K562 (cell line): ENCODE measurements around the gene AKAP6. TPM values are rescaled to one million over a fixed set of nuclear protein-coding genes. Genes with fewer than 3 reads are reported as not detected.

Source experiments
- ATAC-seq: fragments of 200-7000 bp; cut with Tn5 transposase; 3 replicates; pipeline ENCODE4 v1.9.1; 2020; ENCODE audit warnings: moderate library complexity
- BruUV-seq: library from RNA; stranded (reverse); fragments of 400-500 nt; replicated peaks from 2 replicates; lab custom pipeline; 2021; lab: Mats Ljungman, UMichigan
- CTCF ChIA-PET: fragments of 300-600 bp; formaldehyde crosslinking; extraction: SDS; loops from one replicate; lab custom pipeline; 2021; ENCODE audit warnings: low intra/inter-chr PET ratio; lab: Yijun Ruan, JAX
- POLR2A ChIA-PET: fragments of 300-600, 350-650 bp; sonication (Branson Sonifier 250); formaldehyde crosslinking; extraction: SDS; loops from one replicate; lab custom pipeline; 2021; ENCODE audit warnings: antibody characterized with exemption, inconsistent platforms; lab: Yijun Ruan, JAX
- DNase-seq, 4 experiments: peaks; one replicate each; pipeline versions ENCODE4 v3.0.0 to v3.0.0-alpha.2; 2011 to 2018; ENCODE audit warnings: low spot score in 3 of 4, mixed read lengths in 3 of 4; ENCODE audit errors: extremely low read depth in 1 of 4
- FAIRE-seq: peaks from 2 replicates; lab custom pipeline; 2011; peaks lifted over from hg19 to GRCh38; lab: Jason Lieb, UNC
- H2AFZ ChIP-seq: 2 replicates; pipeline ENCODE4 v1.6.0; 2011; ENCODE audit warnings: low read depth, low read length, control low read depth, inconsistent platforms
- H3K27ac ChIP-seq: fragments of 200-600 bp; 3 replicates; pipeline ENCODE4 v1.8.0; 2011; ENCODE audit warnings: low read depth, mild to moderate bottlenecking, control low read depth, inconsistent platforms, low read length, moderate library complexity, mixed read lengths; ENCODE audit errors: extremely low read depth
- H3K27me3 ChIP-seq, 2 experiments: fragments of 300-600 bp in 1 of 2; 2 replicates in 1 of 2; 3 replicates in 1 of 2; pipeline versions ENCODE4 v1.6.0 to v1.8.0; 2011; ENCODE audit warnings: inconsistent platforms in 2 of 2, low read length in 2 of 2, mild to moderate bottlenecking in 1 of 2, mixed read lengths in 1 of 2, moderate library complexity in 1 of 2; ENCODE audit not compliant: control insufficient read depth in 2 of 2, insufficient read depth in 2 of 2
- H3K36me3 ChIP-seq: fragments of 300-600 bp; 3 replicates; pipeline ENCODE4 v1.8.0; 2011; ENCODE audit warnings: mild to moderate bottlenecking, low read length, inconsistent platforms; ENCODE audit not compliant: control insufficient read depth, insufficient read depth
- H3K4me1 ChIP-seq, 2 experiments: fragments of 200-600 bp in 1 of 2; replicated peaks in 1 of 2; 2 replicates in 1 of 2; 3 replicates in 1 of 2; pipeline versions ENCODE4 v1.5.1 to v1.8.0; 2011; ENCODE audit warnings: inconsistent platforms in 2 of 2, low read length in 2 of 2, mild to moderate bottlenecking in 1 of 2, mixed read lengths in 1 of 2, moderate library complexity in 1 of 2; ENCODE audit not compliant: control insufficient read depth in 2 of 2, insufficient read depth in 2 of 2
- H3K4me2 ChIP-seq: 2 replicates; pipeline ENCODE4 v1.6.1; 2011; ENCODE audit warnings: low read length, control low read depth, inconsistent platforms, mixed read lengths; ENCODE audit not compliant: insufficient read depth
- H3K4me3 ChIP-seq: fragments of 200-600 bp; sonication (generic), shearing (Covaris generic); 2 replicates; pipeline ENCODE4 v1.5.1; 2016; ENCODE audit warnings: control low read depth, inconsistent platforms
- H3K79me2 ChIP-seq: fragments of 200-600 bp; 3 replicates; pipeline ENCODE4 v1.8.0; 2011; ENCODE audit warnings: low read length, inconsistent platforms; ENCODE audit not compliant: control insufficient read depth, insufficient read depth
- H3K9ac ChIP-seq, 2 experiments: 2 replicates each; pipeline versions ENCODE4 v1.6.0 to v1.6.1; 2011; ENCODE audit warnings: low read depth in 2 of 2, low read length in 2 of 2, control low read depth in 1 of 2, inconsistent platforms in 1 of 2, mild to moderate bottlenecking in 1 of 2, mixed read lengths in 1 of 2; ENCODE audit not compliant: insufficient read depth in 1 of 2
- H3K9me1 ChIP-seq: one replicate; pipeline ENCODE4 v1.6.0; 2011; ENCODE audit warnings: inconsistent platforms, mild to moderate bottlenecking, low read length, moderate library complexity; ENCODE audit not compliant: control insufficient read depth, insufficient read depth
- H3K9me3 ChIP-seq: replicated peaks from 2 replicates; pipeline ENCODE4 v1.5.1; 2011; ENCODE audit warnings: low read depth, low read length, inconsistent platforms; ENCODE audit not compliant: control insufficient read depth, insufficient read depth
- H4K20me1 ChIP-seq: replicated peaks from 2 replicates; pipeline ENCODE4 v1.6.1; 2011; ENCODE audit warnings: low read length, inconsistent platforms, mixed read lengths; ENCODE audit not compliant: control insufficient read depth, insufficient read depth
- CCNT2 ChIP-seq: IDR thresholded peaks from 2 replicates; pipeline ENCODE4 v1.6.1; 2011; ENCODE audit warnings: borderline replicate concordance, low read depth, mild to moderate bottlenecking, moderate library complexity, mixed read lengths, low read length; ENCODE audit not compliant: insufficient read length; ENCODE audit errors: extremely low read depth
- KAT2B ChIP-seq: IDR thresholded peaks from one replicate; pipeline ENCODE4 v1.6.1; 2012; ENCODE audit warnings: low read depth, mild to moderate bottlenecking, control low read depth, inconsistent platforms, low read length, moderate library complexity
- PURB ChIP-seq: sonication (generic); formaldehyde crosslinking; IDR thresholded peaks from 2 replicates; pipeline ENCODE4 v1.9.0; 2021; ENCODE audit warnings: low read depth, mild to moderate bottlenecking, missing genetic modification reagents
- SAP30 ChIP-seq: fragments of 200-600 bp; sonication (generic); IDR thresholded peaks from 2 replicates; pipeline ENCODE4 v1.6.1; 2012; ENCODE audit warnings: borderline replicate concordance, low read depth, mild to moderate bottlenecking, moderate library complexity, low read length, control low read depth, inconsistent platforms; ENCODE audit not compliant: insufficient read depth, poor library complexity, severe bottlenecking
- STAG1 ChIP-seq: sonication (generic); formaldehyde crosslinking; IDR thresholded peaks from 2 replicates; pipeline ENCODE4 v1.5.0; 2020; ENCODE audit warnings: missing genetic modification reagents, borderline replicate concordance
- TAF9B ChIP-seq: fragments of 450-650 bp; IDR thresholded peaks from 2 replicates; pipeline ENCODE4 v1.6.1; 2018; ENCODE audit warnings: mild to moderate bottlenecking; ENCODE audit not compliant: partially characterized antibody
- TEAD1 ChIP-seq, 2 experiments: fragments of 450-650 bp in 1 of 2; sonication (generic) in 1 of 2; formaldehyde crosslinking; IDR thresholded peaks; 2 replicates each; pipeline versions ENCODE4 v1.4.0 to v1.8.0; 2020 to 2022; ENCODE audit warnings: mild to moderate bottlenecking in 2 of 2, missing genetic modification reagents in 1 of 2
- TGIF2 ChIP-seq: sonication (generic); formaldehyde crosslinking; IDR thresholded peaks from 2 replicates; pipeline ENCODE4 v1.8.1; 2022; ENCODE audit warnings: mild to moderate bottlenecking, missing genetic modification reagents, moderate library complexity
- XRCC3 ChIP-seq: fragments of 450-650 bp; IDR thresholded peaks from 2 replicates; pipeline ENCODE4 v1.6.1; 2017; ENCODE audit warnings: mild to moderate bottlenecking, moderate library complexity
- ZNF134 ChIP-seq: fragments of 250-450 bp; sonication (Bioruptor Pico); conservative IDR thresholded peaks from 2 replicates; pipeline ENCODE4 v1.4.0; 2020
- ZNF217 ChIP-seq: sonication (generic); formaldehyde crosslinking; IDR thresholded peaks from 2 replicates; pipeline ENCODE4 v1.8.0; 2022; ENCODE audit warnings: mild to moderate bottlenecking, missing genetic modification reagents
- ZNF408 ChIP-seq: fragments of 250-450 bp; sonication (Bioruptor Pico); IDR thresholded peaks from 2 replicates; pipeline ENCODE4 v1.4.0; 2020; ENCODE audit warnings: low read depth, mild to moderate bottlenecking, moderate library complexity
- WGBS: fragments of 100-300 bp; shearing (Covaris generic); methylation state at CpG from one replicate; pipeline ENCODE4 v1.1.6; 2016; ENCODE audit warnings: low coverage, mixed read lengths; ENCODE audit not compliant: insufficient coverage; ENCODE audit errors: missing lambda C conversion rate; 5-methylcytosine and 5-hydroxymethylcytosine counted together
- in situ Hi-C: fragments of 300-500 bp; cut with MboI; formaldehyde crosslinking; loops from 4 replicates; pipeline ENCODE4 v1.15.0; 2018; ENCODE audit warnings: inconsistent platforms, mixed read lengths
- intact Hi-C: fragments of 100-400 bp; cut with micrococcal nuclease; formaldehyde crosslinking; loops from 2 replicates; pipeline ENCODE4 v1.14.2; 2022
- polyA plus RNA-seq, 8 experiments: library from polyadenylated mRNA; depleted of rRNA in 4 of 8; stranded (reverse) in 5 of 8; unstranded in 3 of 8; fragments of >200 nt; fragmentation: Nextera tagmentation in 2 of 8; fragmentation: Illumina TruSeq in 1 of 8; extraction: Ambion mirVana in 2 of 8; extraction: Trizol in 1 of 8; gene quantifications; 2 replicates each; pipeline versions ENCODE4 v1.2.1 to v1.2.3, GENCODE V29; 2011 to 2014; ENCODE audit warnings: inconsistent platforms in 1 of 8, missing spikeins in 1 of 8
- total RNA-seq, 7 experiments: library from RNA; depleted of rRNA in 6 of 7; stranded (reverse); fragments of >200 nt in 6 of 7; fragmentation: Illumina TruSeq in 2 of 7; extraction: Trizol in 2 of 7; gene quantifications; 2 replicates each; pipeline versions ENCODE4 v1.2.1 to v1.2.3, GENCODE V29; 2011 to 2021; ENCODE audit warnings: low replicate concordance in 1 of 7
- TF ChIP-seq, protein P1 (sequence below): sonication (generic); formaldehyde crosslinking; IDR thresholded peaks from 2 replicates; pipeline ENCODE4 v1.8.0; 2022; ENCODE audit warnings: mild to moderate bottlenecking, missing genetic modification reagents
- TF ChIP-seq, protein P2 (sequence below): fragments of 450-650 bp; IDR thresholded peaks from 2 replicates; pipeline ENCODE4 v1.6.1; 2017; ENCODE audit warnings: antibody characterized with exemption, mild to moderate bottlenecking
- TF ChIP-seq, protein P3 (sequence below): sonication (generic); formaldehyde crosslinking; IDR thresholded peaks from 2 replicates; pipeline ENCODE4 v1.8.1; 2023; ENCODE audit warnings: mild to moderate bottlenecking, missing genetic modification reagents

The AKAP6 gene
- total and polyA plus RNA-seq, 9 of the 15 experiments (the other 6 are each of a cell fraction or from before 2014, with no cell fraction given): 0.03 to 1.7 (median 0.48) TPM

DNA sequence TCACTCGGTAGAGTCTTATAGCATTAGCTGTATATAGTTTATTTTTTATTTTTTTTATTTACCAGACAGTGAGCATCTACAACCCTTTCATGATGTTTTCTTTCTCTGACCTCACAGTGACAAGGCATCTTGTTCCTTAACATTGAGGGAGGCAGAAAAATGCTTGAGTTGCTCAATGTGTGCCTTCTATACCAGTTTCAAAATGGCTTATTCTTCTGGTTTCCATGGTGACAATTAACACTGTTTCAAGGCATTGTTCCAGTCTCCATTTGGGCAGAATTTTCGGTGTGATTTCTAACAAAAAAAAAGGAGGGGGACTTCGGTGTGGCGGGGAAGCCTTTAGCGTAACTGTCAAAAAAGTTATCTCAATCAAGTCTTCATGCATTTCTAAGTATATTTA is 399.9 kb downstream of the AKAP6 start:
- Histone ChIP-seq H3K9me1 (no peaks in the 10 kb centered on the region), H3K79me2 (no peaks in the 10 kb centered on the region), H3K9me3 (no peaks in the 10 kb centered on the region), H3K27ac (no peak overlapping the region), H4K20me1 (no peaks in the 10 kb centered on the region), H3K27me3 (no peaks in the 10 kb centered on the region), H3K9ac (no peak overlapping the region), H3K4me3 (no peak overlapping the region), H3K4me1 (no peaks in the 10 kb centered on the region), H3K36me3 (no peaks in the 10 kb centered on the region), H2AFZ (no peak overlapping the region), H3K4me2 (no peak overlapping the region)
- in situ Hi-C loops (no loop called here), intact Hi-C loops (no loop called here)
- FAIRE-seq: no peak
- no TSS peak for BruUV-seq
- ATAC-seq: no peak
- 0% methylated on average over 2 of the region's 5 CpGs for WGBS
- ChIA-PET CTCF (no interaction called here), POLR2A (no interaction called here)
- no peak for DNase-seq
- TF ChIP-seq TAF9B (no peak), TGIF2 (CRISPR knock-in tag) (no peak), ZNF134 (CRISPR knock-in tag) (no peak), ZNF217 (no peak), ZNF408 (CRISPR knock-in tag) (no peak), PURB (CRISPR knock-in tag) (no peak), XRCC3 (no peak), STAG1 (no peak), SAP30 (no peak), KAT2B (no peak), TEAD1 (CRISPR knock-in tag; IDR thresholded peaks at IDR 0.05) (no peak), CCNT2 (no peak)
- TF ChIP-seq, protein P1, sequence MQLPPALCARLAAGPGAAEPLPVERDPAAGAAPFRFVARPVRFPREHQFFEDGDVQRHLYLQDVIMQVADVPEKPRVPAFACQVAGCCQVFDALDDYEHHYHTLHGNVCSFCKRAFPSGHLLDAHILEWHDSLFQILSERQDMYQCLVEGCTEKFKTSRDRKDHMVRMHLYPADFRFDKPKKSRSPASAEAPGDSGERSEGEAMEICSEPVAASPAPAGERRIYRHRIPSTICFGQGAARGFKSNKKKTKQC (CRISPR knock-in tag): no peak
- TF ChIP-seq, protein P2, sequence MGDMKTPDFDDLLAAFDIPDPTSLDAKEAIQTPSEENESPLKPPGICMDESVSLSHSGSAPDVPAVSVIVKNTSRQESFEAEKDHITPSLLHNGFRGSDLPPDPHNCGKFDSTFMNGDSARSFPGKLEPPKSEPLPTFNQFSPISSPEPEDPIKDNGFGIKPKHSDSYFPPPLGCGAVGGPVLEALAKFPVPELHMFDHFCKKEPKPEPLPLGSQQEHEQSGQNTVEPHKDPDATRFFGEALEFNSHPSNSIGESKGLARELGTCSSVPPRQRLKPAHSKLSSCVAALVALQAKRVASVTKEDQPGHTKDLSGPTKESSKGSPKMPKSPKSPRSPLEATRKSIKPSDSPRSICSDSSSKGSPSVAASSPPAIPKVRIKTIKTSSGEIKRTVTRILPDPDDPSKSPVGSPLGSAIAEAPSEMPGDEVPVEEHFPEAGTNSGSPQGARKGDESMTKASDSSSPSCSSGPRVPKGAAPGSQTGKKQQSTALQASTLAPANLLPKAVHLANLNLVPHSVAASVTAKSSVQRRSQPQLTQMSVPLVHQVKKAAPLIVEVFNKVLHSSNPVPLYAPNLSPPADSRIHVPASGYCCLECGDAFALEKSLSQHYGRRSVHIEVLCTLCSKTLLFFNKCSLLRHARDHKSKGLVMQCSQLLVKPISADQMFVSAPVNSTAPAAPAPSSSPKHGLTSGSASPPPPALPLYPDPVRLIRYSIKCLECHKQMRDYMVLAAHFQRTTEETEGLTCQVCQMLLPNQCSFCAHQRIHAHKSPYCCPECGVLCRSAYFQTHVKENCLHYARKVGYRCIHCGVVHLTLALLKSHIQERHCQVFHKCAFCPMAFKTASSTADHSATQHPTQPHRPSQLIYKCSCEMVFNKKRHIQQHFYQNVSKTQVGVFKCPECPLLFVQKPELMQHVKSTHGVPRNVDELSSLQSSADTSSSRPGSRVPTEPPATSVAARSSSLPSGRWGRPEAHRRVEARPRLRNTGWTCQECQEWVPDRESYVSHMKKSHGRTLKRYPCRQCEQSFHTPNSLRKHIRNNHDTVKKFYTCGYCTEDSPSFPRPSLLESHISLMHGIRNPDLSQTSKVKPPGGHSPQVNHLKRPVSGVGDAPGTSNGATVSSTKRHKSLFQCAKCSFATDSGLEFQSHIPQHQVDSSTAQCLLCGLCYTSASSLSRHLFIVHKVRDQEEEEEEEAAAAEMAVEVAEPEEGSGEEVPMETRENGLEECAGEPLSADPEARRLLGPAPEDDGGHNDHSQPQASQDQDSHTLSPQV: no peak
- TF ChIP-seq, protein P3, sequence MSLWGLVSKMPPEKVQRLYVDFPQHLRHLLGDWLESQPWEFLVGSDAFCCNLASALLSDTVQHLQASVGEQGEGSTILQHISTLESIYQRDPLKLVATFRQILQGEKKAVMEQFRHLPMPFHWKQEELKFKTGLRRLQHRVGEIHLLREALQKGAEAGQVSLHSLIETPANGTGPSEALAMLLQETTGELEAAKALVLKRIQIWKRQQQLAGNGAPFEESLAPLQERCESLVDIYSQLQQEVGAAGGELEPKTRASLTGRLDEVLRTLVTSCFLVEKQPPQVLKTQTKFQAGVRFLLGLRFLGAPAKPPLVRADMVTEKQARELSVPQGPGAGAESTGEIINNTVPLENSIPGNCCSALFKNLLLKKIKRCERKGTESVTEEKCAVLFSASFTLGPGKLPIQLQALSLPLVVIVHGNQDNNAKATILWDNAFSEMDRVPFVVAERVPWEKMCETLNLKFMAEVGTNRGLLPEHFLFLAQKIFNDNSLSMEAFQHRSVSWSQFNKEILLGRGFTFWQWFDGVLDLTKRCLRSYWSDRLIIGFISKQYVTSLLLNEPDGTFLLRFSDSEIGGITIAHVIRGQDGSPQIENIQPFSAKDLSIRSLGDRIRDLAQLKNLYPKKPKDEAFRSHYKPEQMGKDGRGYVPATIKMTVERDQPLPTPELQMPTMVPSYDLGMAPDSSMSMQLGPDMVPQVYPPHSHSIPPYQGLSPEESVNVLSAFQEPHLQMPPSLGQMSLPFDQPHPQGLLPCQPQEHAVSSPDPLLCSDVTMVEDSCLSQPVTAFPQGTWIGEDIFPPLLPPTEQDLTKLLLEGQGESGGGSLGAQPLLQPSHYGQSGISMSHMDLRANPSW (CRISPR knock-in tag): no peak
